IMR-90 (cell line): ENCODE data around the gene KRTAP5-5. TPM values are rescaled to one million over a fixed set of nuclear protein-coding genes. Genes with fewer than 3 reads are reported as not detected.

ENCODE experiments used
- ATAC-seq: fragments of 200-7000 bp; cut with Tn5 transposase; 2 replicates; pipeline ENCODE4 v1.9.1; 2020; ENCODE audit warnings: low read depth, mild to moderate bottlenecking, moderate library complexity
- BruUV-seq: library from RNA; stranded (reverse); fragments of 400-500 nt; replicated peaks from 2 replicates; lab custom pipeline; 2021; lab: Mats Ljungman, UMichigan
- CTCF ChIA-PET: fragments of 300-600 bp; formaldehyde crosslinking; extraction: SDS; loops from one replicate; lab custom pipeline; 2021; ENCODE audit warnings: antibody characterized with exemption; lab: Yijun Ruan, JAX
- POLR2A ChIA-PET: fragments of 300-600 bp; sonication (Branson Sonifier 250); formaldehyde crosslinking; loops from one replicate; lab custom pipeline; 2022; ENCODE audit warnings: antibody characterized with exemption; ENCODE audit not compliant: unreplicated experiment; lab: Charles Lee
- DNase-seq: peaks from one replicate; pipeline ENCODE4 v3.0.0; 2013
- H2AFZ ChIP-seq: replicated peaks from 2 replicates; pipeline ENCODE3; 2013; ENCODE audit warnings: low read length, mild to moderate bottlenecking; ENCODE audit not compliant: poor library complexity
- H2AK5ac ChIP-seq: 2 replicates; pipeline ENCODE4 v1.6.1; 2013; ENCODE audit warnings: low read depth, low read length, inconsistent platforms
- H2AK9ac ChIP-seq: replicated peaks from 2 replicates; pipeline ENCODE3; 2013; ENCODE audit warnings: mild to moderate bottlenecking, low read depth, low read length, moderate library complexity; ENCODE audit not compliant: poor library complexity
- H2BK120ac ChIP-seq: 2 replicates; pipeline ENCODE4 v1.6.1; 2013; ENCODE audit warnings: low read depth, low read length, inconsistent platforms
- H2BK15ac ChIP-seq: 3 replicates; pipeline ENCODE4 v1.6.1; 2013; ENCODE audit warnings: low read depth, low read length, inconsistent platforms
- H2BK20ac ChIP-seq: 2 replicates; pipeline ENCODE4 v1.6.1; 2013; ENCODE audit warnings: low read depth, mild to moderate bottlenecking, inconsistent platforms, low read length, moderate library complexity
- H2BK5ac ChIP-seq: 2 replicates; pipeline ENCODE4 v1.6.1; 2013; ENCODE audit warnings: mild to moderate bottlenecking, low read depth, low read length, inconsistent platforms; ENCODE audit not compliant: poor library complexity, severe bottlenecking
- H3K14ac ChIP-seq: replicated peaks from 2 replicates; pipeline ENCODE4 v1.6.1; 2013; ENCODE audit warnings: low read depth, low read length, inconsistent platforms
- H3K18ac ChIP-seq: 2 replicates; pipeline ENCODE4 v1.6.1; 2013; ENCODE audit warnings: low read depth, low read length, control low read depth
- H3K23ac ChIP-seq: 2 replicates; pipeline ENCODE4 v1.6.1; 2013; ENCODE audit warnings: low read depth, low read length, inconsistent platforms
- H3K27ac ChIP-seq: 2 replicates; pipeline ENCODE4 v1.5.1; 2013; ENCODE audit warnings: mild to moderate bottlenecking, control low read depth, low read length; ENCODE audit not compliant: insufficient read depth
- H3K27me3 ChIP-seq: 2 replicates; pipeline ENCODE4 v1.6.1; 2013; ENCODE audit warnings: low read length; ENCODE audit not compliant: control insufficient read depth, insufficient read depth
- H3K36me3 ChIP-seq: 2 replicates; pipeline ENCODE4 v1.6.1; 2013; ENCODE audit warnings: low read length, mixed read lengths; ENCODE audit not compliant: control insufficient read depth, insufficient read depth
- H3K4ac ChIP-seq: 2 replicates; pipeline ENCODE4 v1.6.1; 2013; ENCODE audit warnings: low read depth, low read length, inconsistent platforms
- H3K4me1 ChIP-seq: 2 replicates; pipeline ENCODE4 v1.6.1; 2013; ENCODE audit warnings: low read length, mixed read lengths; ENCODE audit not compliant: control insufficient read depth, insufficient read depth
- H3K4me2 ChIP-seq: 2 replicates; pipeline ENCODE4 v1.6.1; 2013; ENCODE audit warnings: low read depth, mild to moderate bottlenecking, control low read depth, low read length, moderate library complexity
- H3K4me3 ChIP-seq: 2 replicates; pipeline ENCODE4 v1.5.1; 2013; ENCODE audit warnings: low read depth, mild to moderate bottlenecking, control low read depth, low read length, moderate library complexity; ENCODE audit not compliant: insufficient read depth
- H3K56ac ChIP-seq: 2 replicates; pipeline ENCODE4 v1.6.1; 2013; ENCODE audit warnings: low read length, inconsistent platforms; ENCODE audit not compliant: insufficient read depth; ENCODE audit errors: extremely low read depth
- H3K79me1 ChIP-seq, 2 experiments: 2 replicates each; pipeline ENCODE4 v1.6.1; 2013; ENCODE audit warnings: low read length in 2 of 2, inconsistent platforms in 1 of 2, low read depth in 1 of 2
- H3K9ac ChIP-seq: 2 replicates; pipeline ENCODE4 v1.6.1; 2013; ENCODE audit warnings: low read depth, low read length, control low read depth
- H3K9me1 ChIP-seq: 2 replicates; pipeline ENCODE4 v1.6.1; 2013; ENCODE audit warnings: low read length, inconsistent platforms; ENCODE audit not compliant: insufficient read depth
- H3K9me3 ChIP-seq: 2 replicates; pipeline ENCODE4 v1.6.1; 2013; ENCODE audit warnings: low read length; ENCODE audit not compliant: control insufficient read depth, insufficient read depth
- H4K20me1 ChIP-seq: 2 replicates; pipeline ENCODE4 v1.6.1; 2013; ENCODE audit warnings: low read length, inconsistent platforms; ENCODE audit not compliant: insufficient read depth
- H4K5ac ChIP-seq: 2 replicates; pipeline ENCODE4 v1.6.1; 2013; ENCODE audit warnings: mild to moderate bottlenecking, low read depth, low read length, control low read depth
- H4K8ac ChIP-seq, 2 experiments: 2 replicates each; pipeline ENCODE4 v1.6.1; 2013; ENCODE audit warnings: low read depth in 2 of 2, low read length in 2 of 2, control low read depth in 1 of 2, inconsistent platforms in 1 of 2
- H4K91ac ChIP-seq: 2 replicates; pipeline ENCODE4 v1.6.1; 2013; ENCODE audit warnings: low read depth, low read length, inconsistent platforms; ENCODE audit not compliant: insufficient read depth
- CEBPB ChIP-seq: IDR thresholded peaks from 2 replicates; pipeline ENCODE4 v1.6.1; 2012; ENCODE audit warnings: low read depth, low read length, improper control_type of control experiment
- CHD1 ChIP-seq: IDR thresholded peaks from 2 replicates; pipeline ENCODE4 v1.6.1; 2012; ENCODE audit warnings: low read depth, low read length, improper control_type of control experiment
- MAZ ChIP-seq: IDR thresholded peaks from 2 replicates; pipeline ENCODE4 v1.6.1; 2012; ENCODE audit warnings: low read depth, mild to moderate bottlenecking, low read length, improper control_type of control experiment, moderate library complexity, borderline replicate concordance
- NFE2L2 ChIP-seq: fragments of 150-350 bp; IDR thresholded peaks from 2 replicates; pipeline ENCODE4 v1.6.1; 2016; ENCODE audit warnings: low read depth, mild to moderate bottlenecking, low read length
- POLR2A ChIP-seq: IDR thresholded peaks from 2 replicates; pipeline ENCODE4 v1.6.1; 2012; ENCODE audit warnings: mild to moderate bottlenecking, low read depth, low read length
- RCOR1 ChIP-seq: IDR thresholded peaks from 2 replicates; pipeline ENCODE4 v1.6.1; 2012; ENCODE audit warnings: mild to moderate bottlenecking, low read length, improper control_type of control experiment; ENCODE audit not compliant: insufficient replicate concordance
- WGBS, 2 experiments: methylation state at CpG; one replicate each; pipeline versions ENCODE4 v1.1.5 to v1.1.7; 2013; ENCODE audit warnings: missing lambda C conversion rate in 2 of 2; ENCODE audit not compliant: insufficient read length in 1 of 2; ENCODE audit errors: extremely low coverage in 2 of 2; 5-methylcytosine and 5-hydroxymethylcytosine counted together
- dilution Hi-C: fragments of 300-500 bp; cut with HindIII; formaldehyde crosslinking; loops from one replicate; pipeline ENCODE4 v1.14.3; 2018; ENCODE audit warnings: low sequenced_read_pairs; ENCODE audit not compliant: unreplicated experiment
- in situ Hi-C: fragments of 300-500 bp; cut with MboI; formaldehyde crosslinking; loops from 3 replicates; pipeline ENCODE4 v1.14.3; 2019; ENCODE audit warnings: low sequenced_read_pairs, inconsistent platforms, mixed read lengths
- intact Hi-C: fragments of 100-400 bp; cut with micrococcal nuclease; formaldehyde crosslinking; loops from 2 replicates; pipeline ENCODE4 v1.10.0; 2022
- polyA plus RNA-seq, 3 experiments: library from polyadenylated mRNA; depleted of rRNA; stranded (reverse); fragments of >200 nt; gene quantifications; 2 replicates each; pipeline ENCODE4 v1.2.3, GENCODE V29; 2012; ENCODE audit warnings: low replicate concordance in 1 of 3
- total RNA-seq: library from RNA; depleted of rRNA; stranded (reverse); fragments of >200 nt; gene quantifications from 2 replicates; pipeline ENCODE4 v1.2.3, GENCODE V29; 2012
- TF ChIP-seq, protein P1 (sequence below): conservative IDR thresholded peaks from 2 replicates; pipeline ENCODE4 v1.5.1; 2012; ENCODE audit warnings: mild to moderate bottlenecking, low read depth, low read length, improper control_type of control experiment
- TF ChIP-seq, protein P2 (sequence below): fragments of 150-350 bp; IDR thresholded peaks from 2 replicates; pipeline ENCODE4 v1.6.1; 2017; ENCODE audit warnings: mild to moderate bottlenecking, antibody characterized with exemption, low read length, low read depth
- TF ChIP-seq, protein P3 (sequence below): fragments of 150-350 bp; IDR thresholded peaks from 2 replicates; pipeline ENCODE4 v1.6.1; 2016; ENCODE audit warnings: low read depth, mild to moderate bottlenecking, low read length, moderate library complexity, borderline replicate concordance

KRTAP5-5 gene
- total and polyA plus RNA-seq, 2 of the 4 experiments (the other 2 are of a cell fraction), result not detected

DNA sequence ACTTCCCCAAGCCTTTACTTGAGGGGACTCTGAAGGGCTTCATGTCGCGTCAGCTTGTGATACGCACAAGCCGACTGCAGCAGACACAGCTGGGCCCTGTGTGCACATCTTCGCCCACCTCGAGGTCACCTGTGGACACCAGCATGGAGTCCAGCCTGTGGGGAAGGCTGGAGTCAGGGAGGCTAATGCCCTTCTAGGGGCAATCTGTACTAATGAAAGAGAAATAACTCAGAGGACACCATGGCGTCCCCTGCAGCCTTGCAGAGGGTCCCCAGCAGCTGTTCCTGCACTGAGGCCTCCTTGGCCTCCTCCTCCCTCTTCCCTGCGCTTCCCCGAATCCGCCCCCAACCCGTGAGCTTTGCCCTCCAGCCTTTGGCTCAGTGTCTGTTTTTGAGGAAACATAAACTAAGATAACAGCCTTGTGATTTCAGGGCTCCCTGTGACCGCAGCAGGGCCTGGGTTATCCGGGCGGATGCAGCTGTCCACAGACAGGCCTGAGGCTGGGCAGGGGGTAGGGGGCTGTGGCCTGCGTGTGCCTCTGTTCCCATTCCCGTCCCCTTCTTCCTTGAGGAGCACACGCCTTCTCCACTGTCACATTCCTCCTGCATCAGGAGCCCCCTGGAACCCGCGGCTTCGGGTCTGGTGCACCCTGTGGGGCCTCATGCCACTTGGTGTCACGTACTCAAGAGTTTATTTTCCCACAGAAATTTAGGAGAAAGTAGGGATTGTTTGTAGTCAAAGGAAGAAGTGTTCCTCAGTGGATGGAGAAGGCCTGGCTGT, 25.0 kb downstream of the KRTAP5-5 start:
- no peaks in the 10 kb centered on the region for H4K20me1 ChIP-seq
- DNase-seq (no peak), ATAC-seq (peak; percentile 27; the same call in 1 of the 2 replicates)
- no peak overlapping the region for H2BK120ac ChIP-seq
- no peak overlapping the region for H3K14ac ChIP-seq
- H3K36me3 ChIP-seq, result no peaks in the 10 kb centered on the region
- peaks cover 52% of the 10 kb centered on the region for H3K27me3 ChIP-seq
- H4K91ac ChIP-seq, result no peak overlapping the region
- dilution Hi-C loops, result no loop called here
- no peak overlapping the region for H2AFZ ChIP-seq
- no peak overlapping the region for H4K8ac ChIP-seq
- no peak overlapping the region for H3K4me3 ChIP-seq
- no peak overlapping the region for H2BK15ac ChIP-seq
- H3K79me1 ChIP-seq, result no peaks in the 10 kb centered on the region
- H2BK20ac ChIP-seq, result no peak overlapping the region
- H3K9ac ChIP-seq, result no peak overlapping the region
- no peaks in the 10 kb centered on the region for H3K9me3 ChIP-seq
- H3K9me1 ChIP-seq, result no peaks in the 10 kb centered on the region
- POLR2A ChIA-PET, result no interaction called here
- H3K56ac ChIP-seq, result no peak overlapping the region
- no peak overlapping the region for H2AK9ac ChIP-seq
- H4K5ac ChIP-seq, result no peak overlapping the region
- no peak overlapping the region for H3K18ac ChIP-seq
- intact Hi-C loops, result loop anchor here (5.0 kb wide), 1 partner anchor 173 kb away; no protein-coding TSS in a partner anchor
- no TSS peak for BruUV-seq
- no peaks in the 10 kb centered on the region; the same call in 1 of the 2 replicates for H3K4me1 ChIP-seq
- H2AK5ac ChIP-seq, result no peak overlapping the region
- in situ Hi-C loops, result no loop called here
- H2BK5ac ChIP-seq, result no peak overlapping the region
- no peak overlapping the region for H3K4ac ChIP-seq
- H3K27ac ChIP-seq, result no peak overlapping the region
- CTCF ChIA-PET, result interaction anchor here (0.6 to 3.0 kb wide), 3 partner anchors 39 to 348 kb away, joined by 3 to 16 read pairs (median 3); no protein-coding TSS in a partner anchor
- H3K23ac ChIP-seq, result no peak overlapping the region
- H3K4me2 ChIP-seq, result no peak overlapping the region
- WGBS, 2 experiments, result no CpG with 5 or more reads among the region's 21 CpGs
- no peak for TF ChIP-seq CHD1
- TF ChIP-seq, protein P1, sequence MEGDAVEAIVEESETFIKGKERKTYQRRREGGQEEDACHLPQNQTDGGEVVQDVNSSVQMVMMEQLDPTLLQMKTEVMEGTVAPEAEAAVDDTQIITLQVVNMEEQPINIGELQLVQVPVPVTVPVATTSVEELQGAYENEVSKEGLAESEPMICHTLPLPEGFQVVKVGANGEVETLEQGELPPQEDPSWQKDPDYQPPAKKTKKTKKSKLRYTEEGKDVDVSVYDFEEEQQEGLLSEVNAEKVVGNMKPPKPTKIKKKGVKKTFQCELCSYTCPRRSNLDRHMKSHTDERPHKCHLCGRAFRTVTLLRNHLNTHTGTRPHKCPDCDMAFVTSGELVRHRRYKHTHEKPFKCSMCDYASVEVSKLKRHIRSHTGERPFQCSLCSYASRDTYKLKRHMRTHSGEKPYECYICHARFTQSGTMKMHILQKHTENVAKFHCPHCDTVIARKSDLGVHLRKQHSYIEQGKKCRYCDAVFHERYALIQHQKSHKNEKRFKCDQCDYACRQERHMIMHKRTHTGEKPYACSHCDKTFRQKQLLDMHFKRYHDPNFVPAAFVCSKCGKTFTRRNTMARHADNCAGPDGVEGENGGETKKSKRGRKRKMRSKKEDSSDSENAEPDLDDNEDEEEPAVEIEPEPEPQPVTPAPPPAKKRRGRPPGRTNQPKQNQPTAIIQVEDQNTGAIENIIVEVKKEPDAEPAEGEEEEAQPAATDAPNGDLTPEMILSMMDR, result no peak
- TF ChIP-seq POLR2A, result no peak
- TF ChIP-seq, protein P2, sequence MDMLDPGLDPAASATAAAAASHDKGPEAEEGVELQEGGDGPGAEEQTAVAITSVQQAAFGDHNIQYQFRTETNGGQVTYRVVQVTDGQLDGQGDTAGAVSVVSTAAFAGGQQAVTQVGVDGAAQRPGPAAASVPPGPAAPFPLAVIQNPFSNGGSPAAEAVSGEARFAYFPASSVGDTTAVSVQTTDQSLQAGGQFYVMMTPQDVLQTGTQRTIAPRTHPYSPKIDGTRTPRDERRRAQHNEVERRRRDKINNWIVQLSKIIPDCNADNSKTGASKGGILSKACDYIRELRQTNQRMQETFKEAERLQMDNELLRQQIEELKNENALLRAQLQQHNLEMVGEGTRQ, result no peak
- TF ChIP-seq NFE2L2, result no peak
- no peak for TF ChIP-seq MAZ
- TF ChIP-seq, protein P3, sequence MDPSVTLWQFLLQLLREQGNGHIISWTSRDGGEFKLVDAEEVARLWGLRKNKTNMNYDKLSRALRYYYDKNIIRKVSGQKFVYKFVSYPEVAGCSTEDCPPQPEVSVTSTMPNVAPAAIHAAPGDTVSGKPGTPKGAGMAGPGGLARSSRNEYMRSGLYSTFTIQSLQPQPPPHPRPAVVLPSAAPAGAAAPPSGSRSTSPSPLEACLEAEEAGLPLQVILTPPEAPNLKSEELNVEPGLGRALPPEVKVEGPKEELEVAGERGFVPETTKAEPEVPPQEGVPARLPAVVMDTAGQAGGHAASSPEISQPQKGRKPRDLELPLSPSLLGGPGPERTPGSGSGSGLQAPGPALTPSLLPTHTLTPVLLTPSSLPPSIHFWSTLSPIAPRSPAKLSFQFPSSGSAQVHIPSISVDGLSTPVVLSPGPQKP, result no peak
- no peak for TF ChIP-seq CEBPB
- TF ChIP-seq RCOR1, result no peak
